HG03575 (cell line): Measurements from ENCODE around the gene SLIT3.

Source experiments
- ATAC-seq: cut with Tn5 transposase; IDR thresholded peaks from one replicate; pipeline ENCODE4 v1.9.1; 2021; ENCODE audit not compliant: unreplicated experiment, insufficient number of reproducible peaks, low FRiP score; ENCODE audit errors: extremely low read depth

The SLIT3 gene

GRCh38 chr5:169273451-169273850, 27.5 kb downstream of the SLIT3 start:
- no peak for ATAC-seq

- ATAC-seq = no peak
Measured at GRCh38 chr5:169272731-169273427, 28.1 kb downstream of the SLIT3 start.

GRCh38 chr5:169272111-169272510, 28.8 kb downstream of the SLIT3 start:
- no peak for ATAC-seq

GRCh38 chr5:169270827-169271226, 30.1 kb downstream of the SLIT3 start:
- no peak for ATAC-seq

GRCh38 chr5:169268019-169268418, 32.9 kb downstream of the SLIT3 start:
- ATAC-seq = no peak

GRCh38 chr5:169265888-169266287, 35.1 kb downstream of the SLIT3 start:
- ATAC-seq = no peak

- no peak for ATAC-seq
Measured at GRCh38 chr5:169263591-169263990, 37.3 kb downstream of the SLIT3 start.

- no peak for ATAC-seq
Measured at GRCh38 chr5:169260896-169261569, 39.9 kb downstream of the SLIT3 start.

- no peak for ATAC-seq
Measured at GRCh38 chr5:169258372-169259000, 42.5 kb downstream of the SLIT3 start.

- no peak for ATAC-seq
Measured at GRCh38 chr5:169256191-169256590, 44.7 kb downstream of the SLIT3 start.

GRCh38 chr5:169253071-169253470, 47.9 kb downstream of the SLIT3 start:
- no peak for ATAC-seq

GRCh38 chr5:169251333-169252084, 49.4 kb downstream of the SLIT3 start:
- ATAC-seq = no peak

- no peak for ATAC-seq
Measured at GRCh38 chr5:169250887-169251286, 50.1 kb downstream of the SLIT3 start.

GRCh38 chr5:169248996-169249395, 51.9 kb downstream of the SLIT3 start:
- no peak for ATAC-seq

GRCh38 chr5:169248550-169248949, 52.4 kb downstream of the SLIT3 start:
- ATAC-seq = no peak

- no peak for ATAC-seq
Measured at GRCh38 chr5:169244812-169245211, 56.1 kb downstream of the SLIT3 start.

GRCh38 chr5:169243651-169244422, 57.1 kb downstream of the SLIT3 start:
- ATAC-seq = no peak

- ATAC-seq = no peak
Measured at GRCh38 chr5:169242849-169243186, 58.1 kb downstream of the SLIT3 start.
